A673 (cell line): ENCODE data around the gene ZNF264.
"Not testable (repeated sequence)": the region's sequence is repeated elsewhere in the genome, so short reads cannot be mapped to it uniquely, and the experiment has no call there.

ENCODE experiments used
- CTCF ChIP-seq: fragments of 300-800, 200-600 bp; sonication (generic); conservative IDR thresholded peaks from 2 replicates; pipeline ENCODE4 v1.5.1; 2017; ENCODE audit warnings: low read depth, mild to moderate bottlenecking, antibody characterized with exemption, low read length, moderate library complexity, mixed read lengths
- EZH2 ChIP-seq: fragments of 200-600 bp; sonication (generic); IDR thresholded peaks from 2 replicates; pipeline ENCODE4 v1.6.1; 2017; ENCODE audit warnings: borderline replicate concordance, low read depth, mild to moderate bottlenecking, mixed read lengths, antibody characterized with exemption, low read length; ENCODE audit not compliant: poor library complexity, severe bottlenecking

DNA sequence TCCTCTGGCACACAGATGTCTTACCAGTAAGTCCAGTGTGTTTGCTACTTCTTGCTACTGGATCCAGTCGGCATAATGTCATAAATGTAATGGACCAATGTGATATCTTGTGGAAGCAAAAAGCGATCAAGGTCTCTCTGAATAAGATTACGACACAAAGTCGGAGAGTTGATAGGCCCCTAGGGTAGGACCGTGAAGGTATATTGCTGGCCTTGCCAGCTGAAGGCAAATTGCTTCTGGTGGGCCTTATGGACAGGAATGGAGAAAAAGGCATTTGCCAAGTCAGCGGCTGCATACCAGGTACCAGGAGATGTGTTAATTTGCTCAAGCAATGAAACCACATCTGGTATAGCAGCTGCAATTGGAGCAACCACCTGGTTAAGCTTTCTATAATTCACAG is 6.6 kb downstream of the ZNF264 start:
- TF ChIP-seq CTCF, EZH2: not testable (repeated sequence)
